ENCODE measurements around the gene SPOCK3.

The SPOCK3 gene

DNA sequence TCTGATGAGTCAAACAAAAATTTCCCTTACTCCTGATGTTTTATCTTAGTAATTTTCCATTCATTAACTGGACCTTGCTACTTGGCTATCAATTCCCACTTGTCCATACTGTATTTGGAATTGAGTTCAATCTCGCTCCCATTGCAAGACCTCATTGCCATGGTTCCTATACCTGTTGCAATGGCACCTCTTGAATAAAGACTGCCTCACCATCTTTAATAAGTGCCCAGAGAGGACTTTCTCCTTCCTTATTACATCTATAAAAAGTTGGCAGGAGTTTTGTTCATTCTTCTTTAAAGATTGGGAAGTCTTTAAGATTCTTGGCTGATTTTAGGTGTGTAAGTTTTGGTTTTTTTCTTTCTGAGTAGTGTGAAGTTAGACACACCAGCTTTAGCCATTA is 397.4 kb downstream of the SPOCK3 start:
- Histone ChIP-seq H3K4me1 (ENCODE audit: insufficient read depth, low read length, severe bottlenecking) (peaks cover 28% of the 10 kb centered on the region), H3K9ac (ENCODE audit: low read length) (no peak overlapping the region), H3K4me3 (ENCODE audit: low read depth, low read length, poor library complexity, severe bottlenecking) (no peak overlapping the region), H3K27ac (ENCODE audit: low read depth, low read length, poor library complexity, severe bottlenecking) (no peak overlapping the region), H3K4me2 (ENCODE audit: low read length) (no peak overlapping the region), H3F3A (ENCODE audit: insufficient read depth, low read length) (no peaks in the 10 kb centered on the region), H4K20me1 (ENCODE audit: insufficient read depth, low read length) (no peaks in the 10 kb centered on the region), H3K9me3 (ENCODE audit: low read length) (peaks cover 4% of the 10 kb centered on the region; the same call in 1 of the 2 replicates), H3K9me2 (ENCODE audit: low read depth, low read length) (no peaks in the 10 kb centered on the region), H2AFZ (ENCODE audit: low read length) (no peak overlapping the region), H3K36me3 (ENCODE audit: insufficient read depth, low read length) (peaks cover 6% of the 10 kb centered on the region), H3K27me3 (ENCODE audit: insufficient read depth, low read length) (no peaks in the 10 kb centered on the region), H3K79me2 (ENCODE audit: insufficient read depth, low read length) (no peaks in the 10 kb centered on the region)
- TF ChIP-seq, protein P1, sequence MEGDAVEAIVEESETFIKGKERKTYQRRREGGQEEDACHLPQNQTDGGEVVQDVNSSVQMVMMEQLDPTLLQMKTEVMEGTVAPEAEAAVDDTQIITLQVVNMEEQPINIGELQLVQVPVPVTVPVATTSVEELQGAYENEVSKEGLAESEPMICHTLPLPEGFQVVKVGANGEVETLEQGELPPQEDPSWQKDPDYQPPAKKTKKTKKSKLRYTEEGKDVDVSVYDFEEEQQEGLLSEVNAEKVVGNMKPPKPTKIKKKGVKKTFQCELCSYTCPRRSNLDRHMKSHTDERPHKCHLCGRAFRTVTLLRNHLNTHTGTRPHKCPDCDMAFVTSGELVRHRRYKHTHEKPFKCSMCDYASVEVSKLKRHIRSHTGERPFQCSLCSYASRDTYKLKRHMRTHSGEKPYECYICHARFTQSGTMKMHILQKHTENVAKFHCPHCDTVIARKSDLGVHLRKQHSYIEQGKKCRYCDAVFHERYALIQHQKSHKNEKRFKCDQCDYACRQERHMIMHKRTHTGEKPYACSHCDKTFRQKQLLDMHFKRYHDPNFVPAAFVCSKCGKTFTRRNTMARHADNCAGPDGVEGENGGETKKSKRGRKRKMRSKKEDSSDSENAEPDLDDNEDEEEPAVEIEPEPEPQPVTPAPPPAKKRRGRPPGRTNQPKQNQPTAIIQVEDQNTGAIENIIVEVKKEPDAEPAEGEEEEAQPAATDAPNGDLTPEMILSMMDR (IDR thresholded peaks at IDR 0.05; ENCODE audit: low read length) = no peak
- no peak for TF ChIP-seq EZH2 (IDR thresholded peaks at IDR 0.05; ENCODE audit: borderline replicate concordance, low read length)

- H4K20me1 ChIP-seq (ENCODE audit: insufficient read depth, low read length) = no peaks in the 10 kb centered on the region
- no peak overlapping the region for H3K9ac ChIP-seq (ENCODE audit: low read length)
- no peaks in the 10 kb centered on the region for H3K27me3 ChIP-seq (ENCODE audit: insufficient read depth, low read length)
- peaks cover 5% of the 10 kb centered on the region for H3K4me1 ChIP-seq (ENCODE audit: insufficient read depth, low read length, severe bottlenecking)
- no peaks in the 10 kb centered on the region for H3F3A ChIP-seq (ENCODE audit: insufficient read depth, low read length)
- no peaks in the 10 kb centered on the region for H3K79me2 ChIP-seq (ENCODE audit: insufficient read depth, low read length)
- 0 out of 2 replicates have a peak overlapping the region, but pooled peaks have one; percentile 50 for H2AFZ ChIP-seq (ENCODE audit: low read length)
- no peaks in the 10 kb centered on the region; the same call in 1 of the 2 replicates for H3K9me3 ChIP-seq (ENCODE audit: low read length)
- no peaks in the 10 kb centered on the region for H3K9me2 ChIP-seq (ENCODE audit: low read depth, low read length)
- TF ChIP-seq, protein P1 (IDR thresholded peaks at IDR 0.05; ENCODE audit: low read length) = no peak
- no peak for TF ChIP-seq EZH2 (IDR thresholded peaks at IDR 0.05; ENCODE audit: borderline replicate concordance, low read length)
- no peak overlapping the region for H3K4me3 ChIP-seq (ENCODE audit: low read depth, low read length, poor library complexity, severe bottlenecking)
- no peaks in the 10 kb centered on the region for H3K36me3 ChIP-seq (ENCODE audit: insufficient read depth, low read length)
- H3K27ac ChIP-seq (ENCODE audit: low read depth, low read length, poor library complexity, severe bottlenecking) = no peak overlapping the region
- no peak overlapping the region for H3K4me2 ChIP-seq (ENCODE audit: low read length)
Observed at GRCh38 chr4:166827629-166828028, 406.7 kb downstream of the SPOCK3 start.

DNA sequence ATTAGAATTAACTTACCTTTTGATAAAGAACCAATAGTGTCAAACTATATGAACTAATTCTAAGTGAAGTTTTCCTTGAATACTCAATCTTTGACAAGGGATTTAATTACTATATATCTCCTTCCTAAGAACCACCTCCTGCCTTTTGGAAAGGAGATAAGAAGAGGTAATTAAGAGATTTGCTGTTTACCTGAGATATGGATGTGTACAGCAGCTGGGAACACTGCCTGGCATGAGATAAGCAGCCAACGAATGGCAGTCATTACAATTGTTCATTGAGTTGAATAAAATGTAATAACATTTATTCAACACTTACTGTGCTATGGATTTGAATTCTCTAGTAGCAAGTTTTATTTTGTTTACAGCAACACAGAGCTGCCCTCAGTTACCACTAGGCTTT is 407.1 kb downstream of the SPOCK3 start:
- Histone ChIP-seq H3K9me3 (ENCODE audit: low read length) (no peaks in the 10 kb centered on the region; the same call in 1 of the 2 replicates), H2AFZ (ENCODE audit: low read length) (0 out of 2 replicates have a peak overlapping the region, but pooled peaks have one; percentile 50), H3K4me3 (ENCODE audit: low read depth, low read length, poor library complexity, severe bottlenecking) (no peak overlapping the region), H3K4me1 (ENCODE audit: insufficient read depth, low read length, severe bottlenecking) (peaks cover 5% of the 10 kb centered on the region), H3K79me2 (ENCODE audit: insufficient read depth, low read length) (no peaks in the 10 kb centered on the region), H3K27me3 (ENCODE audit: insufficient read depth, low read length) (no peaks in the 10 kb centered on the region), H3K9ac (ENCODE audit: low read length) (no peak overlapping the region), H4K20me1 (ENCODE audit: insufficient read depth, low read length) (no peaks in the 10 kb centered on the region), H3K4me2 (ENCODE audit: low read length) (no peak overlapping the region), H3K9me2 (ENCODE audit: low read depth, low read length) (no peaks in the 10 kb centered on the region), H3K36me3 (ENCODE audit: insufficient read depth, low read length) (no peaks in the 10 kb centered on the region), H3K27ac (ENCODE audit: low read depth, low read length, poor library complexity, severe bottlenecking) (no peak overlapping the region), H3F3A (ENCODE audit: insufficient read depth, low read length) (no peaks in the 10 kb centered on the region)
- TF ChIP-seq EZH2 (IDR thresholded peaks at IDR 0.05; ENCODE audit: borderline replicate concordance, low read length) = no peak
- TF ChIP-seq, protein P1 (IDR thresholded peaks at IDR 0.05; ENCODE audit: low read length) = no peak

All from OCI-LY1 (cell line).